ENCODE measurements around the gene ZNF79.

- TF ChIP-seq POLR2A (IDR thresholded peaks at IDR 0.05; ENCODE audit: low read length) (no peak), GATA1 (IDR thresholded peaks at IDR 0.05; ENCODE audit: low read depth, low read length) (no peak)
Observed at GRCh38 chr9:127470662-127471061, 46.5 kb downstream of the ZNF79 start.
